ENCODE results near the gene ADAMTSL5. TPM values are rescaled to one million over a fixed set of nuclear protein-coding genes. Genes with fewer than 3 reads are reported as not detected.
"Not testable (repeated sequence)": the region's sequence is repeated elsewhere in the genome, so short reads cannot be mapped to it uniquely, and the experiment has no call there.

The ADAMTSL5 gene
- total RNA-seq, 3 donors from 2014 or later = 5.8 to 9.7 (median 6.8) TPM

GRCh38 chr19:1502433-1503088 is 10.3 kb downstream of the ADAMTSL5 start:
- H3K27me3 Mint-ChIP-seq (ENCODE audit: low read depth) = peaks cover 3% of the 10 kb centered on the region
- ATAC-seq = no peak

GRCh38 chr19:1501200-1501595 is 11.6 kb downstream of the ADAMTSL5 start:
- Mint-ChIP-seq H3K27me3 (ENCODE audit: low read depth) (peaks cover 4% of the 10 kb centered on the region), H3K36me3 (ENCODE audit: insufficient read depth) (no peaks in the 10 kb centered on the region), H3K4me1 (ENCODE audit: low read depth) (no peaks in the 10 kb centered on the region), H3K9me3 (no peaks in the 10 kb centered on the region), H3K4me3 (no peak overlapping the region)
- ATAC-seq (no peak), DNase-seq (no peak)

More at GRCh38 chr19:1502433-1503088, 10.3 kb downstream of the ADAMTSL5 start:
- no peaks in the 10 kb centered on the region for H3K9me3 Mint-ChIP-seq
- no peaks in the 10 kb centered on the region for H3K36me3 Mint-ChIP-seq (ENCODE audit: insufficient read depth)
- no peak for DNase-seq
- H3K4me1 Mint-ChIP-seq (ENCODE audit: low read depth) = peaks cover 4% of the 10 kb centered on the region
- H3K4me3 Mint-ChIP-seq = no peak overlapping the region

- not testable (repeated sequence) for H3K9me3 Mint-ChIP-seq; H3K36me3 Mint-ChIP-seq (ENCODE audit: insufficient read depth); H3K4me3 Mint-ChIP-seq; ATAC-seq; H3K4me1 Mint-ChIP-seq (ENCODE audit: low read depth); H3K27me3 Mint-ChIP-seq (ENCODE audit: low read depth); DNase-seq
These were observed 13.6 kb downstream of the ADAMTSL5 start for GRCh38 chr19:1499231-1499630.

- Mint-ChIP-seq H3K4me3 (no peak overlapping the region), H3K9me3 (no peaks in the 10 kb centered on the region), H3K4me1 (ENCODE audit: low read depth) (no peaks in the 10 kb centered on the region), H3K36me3 (ENCODE audit: insufficient read depth) (no peaks in the 10 kb centered on the region), H3K27me3 (ENCODE audit: low read depth) (peaks cover 2% of the 10 kb centered on the region)
- ATAC-seq (no peak), DNase-seq (no peak)
These were observed 15.1 kb downstream of the ADAMTSL5 start for GRCh38 chr19:1497578-1498235.

- DNase-seq = no peak
- no peaks in the 10 kb centered on the region for H3K36me3 Mint-ChIP-seq (ENCODE audit: insufficient read depth)
- H3K4me1 Mint-ChIP-seq (ENCODE audit: low read depth) = peaks cover under 1% of the 10 kb centered on the region
- no peak overlapping the region for H3K4me3 Mint-ChIP-seq
- no peaks in the 10 kb centered on the region for H3K9me3 Mint-ChIP-seq
- no peak for ATAC-seq
- H3K27me3 Mint-ChIP-seq (ENCODE audit: low read depth) = peaks cover 2% of the 10 kb centered on the region
These were observed 15.9 kb downstream of the ADAMTSL5 start for GRCh38 chr19:1496714-1497577.

- Mint-ChIP-seq H3K4me1 (ENCODE audit: low read depth) (peaks cover 5% of the 10 kb centered on the region), H3K9me3 (no peaks in the 10 kb centered on the region), H3K4me3 (no peak overlapping the region), H3K27me3 (ENCODE audit: low read depth) (peaks cover 2% of the 10 kb centered on the region), H3K36me3 (ENCODE audit: insufficient read depth) (no peaks in the 10 kb centered on the region)
- no peak for DNase-seq
- no peak for ATAC-seq
These were observed 16.8 kb downstream of the ADAMTSL5 start for GRCh38 chr19:1495799-1496713.

- H3K4me1 Mint-ChIP-seq (ENCODE audit: low read depth) = peaks cover 8% of the 10 kb centered on the region
- H3K27me3 Mint-ChIP-seq (ENCODE audit: low read depth) = peaks cover 2% of the 10 kb centered on the region
- no peak overlapping the region for H3K4me3 Mint-ChIP-seq
- no peaks in the 10 kb centered on the region for H3K36me3 Mint-ChIP-seq (ENCODE audit: insufficient read depth)
- ATAC-seq = no peak
- H3K9me3 Mint-ChIP-seq = no peaks in the 10 kb centered on the region
- no peak for DNase-seq
These were observed 17.6 kb downstream of the ADAMTSL5 start for GRCh38 chr19:1495051-1495798.

GRCh38 chr19:1494115-1494815 is 18.6 kb downstream of the ADAMTSL5 start:
- DNase-seq (no peak), ATAC-seq (no peak)
- no peak overlapping the region for H3K4me3 Mint-ChIP-seq
- H3K4me1 Mint-ChIP-seq (ENCODE audit: low read depth) = peaks cover 12% of the 10 kb centered on the region
- H3K9me3 Mint-ChIP-seq = no peaks in the 10 kb centered on the region
- H3K36me3 Mint-ChIP-seq (ENCODE audit: insufficient read depth) = no peaks in the 10 kb centered on the region
- peaks cover 2% of the 10 kb centered on the region for H3K27me3 Mint-ChIP-seq (ENCODE audit: low read depth)

- ATAC-seq = no peak
- H3K36me3 Mint-ChIP-seq (ENCODE audit: insufficient read depth) = no peaks in the 10 kb centered on the region
- H3K4me1 Mint-ChIP-seq (ENCODE audit: low read depth) = peaks cover 12% of the 10 kb centered on the region
- H3K9me3 Mint-ChIP-seq = no peaks in the 10 kb centered on the region
- no peak for DNase-seq
- H3K4me3 Mint-ChIP-seq = peak overlapping the region; percentile 64
- H3K27me3 Mint-ChIP-seq (ENCODE audit: low read depth) = peaks cover 2% of the 10 kb centered on the region
These were observed 20.3 kb downstream of the ADAMTSL5 start for GRCh38 chr19:1492474-1493006.

GRCh38 chr19:1491849-1492170 is 21.0 kb downstream of the ADAMTSL5 start:
- Mint-ChIP-seq H3K4me3 (peak overlapping the region; percentile 64), H3K27me3 (ENCODE audit: low read depth) (no peaks in the 10 kb centered on the region), H3K4me1 (ENCODE audit: low read depth) (peaks cover 12% of the 10 kb centered on the region), H3K36me3 (ENCODE audit: insufficient read depth) (no peaks in the 10 kb centered on the region), H3K9me3 (no peaks in the 10 kb centered on the region)
- DNase-seq = no peak
- ATAC-seq = no peak

GRCh38 chr19:1491114-1491848 is 21.5 kb downstream of the ADAMTSL5 start, which contains the start of gene REEP6:
Gene REEP6, plus strand, starts transcription at chr19:1491181. Its CDS starts 89 bp downstream, at chr19:1491270.
- H3K9me3 Mint-ChIP-seq = no peaks in the 10 kb centered on the region
- peak within 1 kb of the TSS; percentile 84 for H3K4me3 Mint-ChIP-seq
- H3K36me3 Mint-ChIP-seq (ENCODE audit: insufficient read depth) = no peaks in the 10 kb centered on the region
- no peaks in the 10 kb centered on the region for H3K27me3 Mint-ChIP-seq (ENCODE audit: low read depth)
- no peak for ATAC-seq
- H3K4me1 Mint-ChIP-seq (ENCODE audit: low read depth) = peaks cover 12% of the 10 kb centered on the region
- no peak for DNase-seq

Measured in activated T-cell treated with anti-CD3 and anti-CD28 coated beads, Interleukin-2, amount 50 U/mL, for 4 hours (primary cell).